ENCODE data around the gene COG3. TPM values are rescaled to one million over a fixed set of nuclear protein-coding genes. Genes with fewer than 3 reads are reported as not detected.

Gene COG3
- total RNA-seq, 4 donors from 2014 or later: 38.2 to 103 (median 58.5) TPM

DNA sequence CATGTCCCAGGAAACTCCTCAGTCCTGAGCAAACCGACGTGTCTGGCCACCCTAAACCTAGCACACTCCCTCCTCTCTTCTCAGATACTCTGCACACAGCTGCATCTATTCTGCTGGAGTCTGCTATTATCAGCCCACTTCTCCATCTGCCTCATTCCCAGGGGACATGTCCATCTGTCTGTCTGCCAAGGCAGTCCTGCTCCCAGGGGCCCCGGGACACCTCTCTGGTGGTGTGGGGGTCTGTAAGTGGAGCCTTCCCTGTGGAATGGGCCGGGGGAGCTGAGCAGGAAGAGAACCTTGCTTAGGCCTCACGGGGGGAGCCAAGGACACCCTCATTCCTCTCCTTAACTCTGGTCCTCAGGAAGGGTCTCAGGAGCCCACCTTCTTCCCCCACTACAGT is 78.1 kb downstream of the COG3 start:
- WGBS, 2 donors (ENCODE audit: low coverage in 1 of 2): 91 to 100% methylated on average over 2 to 4 of the region's 5 CpGs
- Histone ChIP-seq H3K4me3 (no peak overlapping the region), H3K4me1 (no peaks in the 10 kb centered on the region), H3K9me3 (no peaks in the 10 kb centered on the region), H3K27ac (no peak overlapping the region), H3K36me3 (no peaks in the 10 kb centered on the region), H3K27me3 (peaks cover 7% of the 10 kb centered on the region)
- intact Hi-C loops (cut with DNase I; ENCODE audit: low total_unique reads) (no loop called here), in situ Hi-C loops (cut with MboI; ENCODE audit: low pct_ligation_motif_present in 1 of 4, low pct_unique_long_range_greater_than_20kb in 1 of 4, low sequenced_read_pairs in 3 of 4) (no loop called here)
- DNase-seq: no peak
- TF ChIP-seq, protein P1, sequence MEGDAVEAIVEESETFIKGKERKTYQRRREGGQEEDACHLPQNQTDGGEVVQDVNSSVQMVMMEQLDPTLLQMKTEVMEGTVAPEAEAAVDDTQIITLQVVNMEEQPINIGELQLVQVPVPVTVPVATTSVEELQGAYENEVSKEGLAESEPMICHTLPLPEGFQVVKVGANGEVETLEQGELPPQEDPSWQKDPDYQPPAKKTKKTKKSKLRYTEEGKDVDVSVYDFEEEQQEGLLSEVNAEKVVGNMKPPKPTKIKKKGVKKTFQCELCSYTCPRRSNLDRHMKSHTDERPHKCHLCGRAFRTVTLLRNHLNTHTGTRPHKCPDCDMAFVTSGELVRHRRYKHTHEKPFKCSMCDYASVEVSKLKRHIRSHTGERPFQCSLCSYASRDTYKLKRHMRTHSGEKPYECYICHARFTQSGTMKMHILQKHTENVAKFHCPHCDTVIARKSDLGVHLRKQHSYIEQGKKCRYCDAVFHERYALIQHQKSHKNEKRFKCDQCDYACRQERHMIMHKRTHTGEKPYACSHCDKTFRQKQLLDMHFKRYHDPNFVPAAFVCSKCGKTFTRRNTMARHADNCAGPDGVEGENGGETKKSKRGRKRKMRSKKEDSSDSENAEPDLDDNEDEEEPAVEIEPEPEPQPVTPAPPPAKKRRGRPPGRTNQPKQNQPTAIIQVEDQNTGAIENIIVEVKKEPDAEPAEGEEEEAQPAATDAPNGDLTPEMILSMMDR (IDR thresholded peaks at IDR 0.05): no peak
- no peak for TF ChIP-seq EP300 (IDR thresholded peaks at IDR 0.05; ENCODE audit: low read depth)
- no peak for TF ChIP-seq POLR2AphosphoS5 (IDR thresholded peaks at IDR 0.05)
- TF ChIP-seq POLR2A (IDR thresholded peaks at IDR 0.05): no peak

DNA sequence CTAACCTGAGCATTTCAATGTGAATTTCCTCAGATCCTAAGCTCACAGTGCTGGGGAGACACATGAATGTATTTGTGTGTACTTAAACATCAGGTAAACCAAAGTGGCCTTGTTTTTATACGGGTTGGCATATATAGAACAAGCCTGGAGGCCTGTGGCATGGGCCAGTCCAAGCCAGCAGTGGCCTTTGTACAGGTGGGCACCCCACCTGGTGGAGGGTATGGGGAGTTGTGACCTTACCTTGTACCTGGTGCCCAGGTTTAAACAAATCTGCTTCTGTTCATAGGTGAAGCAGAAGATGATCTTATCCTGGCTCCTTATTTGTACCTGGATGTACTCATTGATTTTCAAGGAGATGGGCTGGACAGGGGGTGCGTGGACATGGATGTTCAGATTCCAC is 79.8 kb downstream of the COG3 start:
- H3K36me3 ChIP-seq: no peaks in the 10 kb centered on the region
- no peak overlapping the region for H3K27ac ChIP-seq
- TF ChIP-seq POLR2AphosphoS5 (IDR thresholded peaks at IDR 0.05): no peak
- TF ChIP-seq EP300 (IDR thresholded peaks at IDR 0.05; ENCODE audit: low read depth): no peak
- TF ChIP-seq POLR2A (IDR thresholded peaks at IDR 0.05): no peak
- TF ChIP-seq, protein P1 (IDR thresholded peaks at IDR 0.05): no peak
- no peaks in the 10 kb centered on the region for H3K4me1 ChIP-seq
- DNase-seq: no peak
- intact Hi-C loops (cut with DNase I; ENCODE audit: low total_unique reads) (no loop called here), in situ Hi-C loops (cut with MboI; ENCODE audit: low pct_ligation_motif_present in 1 of 4, low pct_unique_long_range_greater_than_20kb in 1 of 4, low sequenced_read_pairs in 3 of 4) (no loop called here)
- peaks cover 7% of the 10 kb centered on the region for H3K27me3 ChIP-seq
- no peaks in the 10 kb centered on the region for H3K9me3 ChIP-seq
- 78% methylated on average over 2 of the region's 2 CpGs; no CpG with 5 or more reads in 1 of the 2 donors for WGBS, 2 donors (ENCODE audit: low coverage in 1 of 2)
- H3K4me3 ChIP-seq: no peak overlapping the region

GRCh38 chr13:45545686-45546409 is 81.1 kb downstream of the COG3 start:
- TF ChIP-seq EP300 (IDR thresholded peaks at IDR 0.05; ENCODE audit: low read depth) (no peak), POLR2AphosphoS5 (IDR thresholded peaks at IDR 0.05) (no peak), POLR2A (IDR thresholded peaks at IDR 0.05) (no peak)
- TF ChIP-seq, protein P1 (IDR thresholded peaks at IDR 0.05): no peak
- Histone ChIP-seq H3K27ac (no peak overlapping the region), H3K36me3 (no peaks in the 10 kb centered on the region), H3K4me3 (no peak overlapping the region), H3K27me3 (peaks cover 7% of the 10 kb centered on the region), H3K4me1 (no peaks in the 10 kb centered on the region), H3K9me3 (no peaks in the 10 kb centered on the region)
- DNase-seq: no peak
- 40 to 73% methylated on average over 1 to 6 of the region's 6 CpGs for WGBS, 2 donors (ENCODE audit: low coverage in 1 of 2)
- intact Hi-C loops (cut with DNase I; ENCODE audit: low total_unique reads) (no loop called here), in situ Hi-C loops (cut with MboI; ENCODE audit: low pct_ligation_motif_present in 1 of 4, low pct_unique_long_range_greater_than_20kb in 1 of 4, low sequenced_read_pairs in 3 of 4) (no loop called here)

GRCh38 chr13:45546410-45546765 is 81.6 kb downstream of the COG3 start:
- Histone ChIP-seq H3K27me3 (peaks cover 7% of the 10 kb centered on the region), H3K27ac (no peak overlapping the region), H3K36me3 (no peaks in the 10 kb centered on the region), H3K4me1 (no peaks in the 10 kb centered on the region), H3K9me3 (no peaks in the 10 kb centered on the region), H3K4me3 (no peak overlapping the region)
- intact Hi-C loops (cut with DNase I; ENCODE audit: low total_unique reads): no loop called here
- in situ Hi-C loops (cut with MboI; ENCODE audit: low pct_ligation_motif_present in 1 of 4, low pct_unique_long_range_greater_than_20kb in 1 of 4, low sequenced_read_pairs in 3 of 4): no loop called here
- TF ChIP-seq POLR2A (IDR thresholded peaks at IDR 0.05) (no peak), EP300 (IDR thresholded peaks at IDR 0.05; ENCODE audit: low read depth) (no peak), POLR2AphosphoS5 (IDR thresholded peaks at IDR 0.05) (no peak)
- TF ChIP-seq, protein P1 (IDR thresholded peaks at IDR 0.05): no peak
- WGBS, 2 donors (ENCODE audit: low coverage in 1 of 2): 80 to 92% methylated on average over 2 to 8 of the region's 8 CpGs
- DNase-seq: no peak

Data from transverse colon (tissue), 4 donors.